NB4 (cell line): ENCODE measurements around the gene ARSI.

ENCODE experiments used
- CTCF ChIP-seq: IDR thresholded peaks from one replicate; pipeline ENCODE4 v1.5.1; 2012; ENCODE audit warnings: low read depth, low read length
- MAX ChIP-seq: IDR thresholded peaks from 2 replicates; pipeline ENCODE4 v1.6.1; 2011; ENCODE audit warnings: low read depth, low read length
- MYC ChIP-seq: IDR thresholded peaks from 2 replicates; pipeline ENCODE4 v1.6.1; 2011; ENCODE audit warnings: low read depth, low read length
- POLR2A ChIP-seq: IDR thresholded peaks from 2 replicates; pipeline ENCODE4 v1.6.1; 2011; ENCODE audit warnings: mild to moderate bottlenecking; ENCODE audit not compliant: insufficient read length; ENCODE audit errors: extremely low read depth

- TF ChIP-seq CTCF, result no peak
- TF ChIP-seq POLR2A, result no peak
- no peak for TF ChIP-seq MAX
- TF ChIP-seq MYC, result no peak
Observed at GRCh38 chr5:150303660-150304386, 1.1 kb upstream of the ARSI start.
